ENCODE measurements around the gene PHF20. TPM values are rescaled to one million over a fixed set of nuclear protein-coding genes. Genes with fewer than 3 reads are reported as not detected.

The PHF20 gene
- total and polyA plus RNA-seq, 2 of the 8 experiments (the other 6 are each of a cell fraction or from before 2014, with no cell fraction given): 25.6 to 70.1 TPM

DNA sequence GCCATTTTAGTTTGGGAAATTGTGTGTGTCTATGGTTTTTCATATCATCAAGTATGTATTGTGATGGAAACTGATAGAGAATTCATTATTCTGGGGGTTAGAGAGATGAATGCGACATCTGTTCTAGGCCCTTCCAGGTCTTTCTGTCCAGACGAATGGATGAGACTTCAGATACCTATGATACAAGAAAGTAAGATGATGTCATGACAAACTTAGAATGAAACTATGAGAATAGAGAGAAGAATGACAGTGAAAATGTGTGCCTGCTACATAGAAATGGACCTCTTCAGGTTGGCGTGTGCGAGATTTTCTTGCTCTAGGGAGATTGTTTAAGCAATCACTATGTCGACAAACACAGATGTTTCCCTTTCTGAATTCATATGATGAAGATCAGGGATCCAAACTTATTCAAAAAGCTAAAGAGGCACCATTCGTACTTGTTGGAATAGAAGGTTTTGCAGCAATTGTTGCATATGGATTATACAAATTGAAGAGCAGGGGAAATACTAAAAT is 106.4 kb downstream of the PHF20 start:
- CTCF ChIA-PET (ENCODE audit: partially characterized antibody): interaction anchor here (0.9 kb wide), 1 partner anchor 75 kb away, joined by 3 read pairs; no protein-coding TSS in a partner anchor
- no peak overlapping the region for H2BK5ac ChIP-seq (ENCODE audit: low read depth, low read length)
- 95% methylated on average over 6 of the region's 6 CpGs; no CpG with 5 or more reads in 1 of the 2 experiments for WGBS, 2 experiments (ENCODE audit: extremely low coverage in 1 of 2, insufficient coverage in 1 of 2, insufficient read length in 1 of 2, insufficient replicate concordance in 2 of 2, low coverage in 1 of 2, low lambda C conversion rate in 2 of 2, missing lambda C conversion rate in 1 of 2)

More for the DNA sequence above, 106.4 kb downstream of the PHF20 start:
- Histone ChIP-seq H3K23me2 (ENCODE audit: low read depth, low read length) (no peaks in the 10 kb centered on the region), H3K9ac (replicated peaks in 1 of 4; ENCODE audit: extremely low read depth in 1 of 4, low read depth in 3 of 4, low read length in 3 of 4) (no peak overlapping the region), H3K79me2 (ENCODE audit: control insufficient read depth in 1 of 2, insufficient read depth in 2 of 2, low read length in 2 of 2) (no peaks in the 10 kb centered on the region), H3K4me2 (ENCODE audit: insufficient read depth in 1 of 2, low read depth in 2 of 2, low read length in 2 of 2) (no peak overlapping the region), H4K8ac (ENCODE audit: extremely low read depth, insufficient read depth, low read length) (no peak overlapping the region), H2BK120ac (replicated peaks; ENCODE audit: low read depth, low read length) (no peak overlapping the region), H4K20me1 (replicated peaks in 1 of 2; ENCODE audit: control insufficient read depth in 1 of 2, insufficient read depth in 2 of 2, low read length in 2 of 2) (no peaks in the 10 kb centered on the region), H3K4me3 (ENCODE audit: extremely low read depth in 1 of 4, insufficient read depth in 2 of 4, low read depth in 3 of 4, low read length in 4 of 4) (no peak overlapping the region), H2BK15ac (ENCODE audit: low read length) (no peak overlapping the region), H3K18ac (ENCODE audit: extremely low read depth, low read length) (no peak overlapping the region), H2BK12ac (ENCODE audit: low read depth, low read length) (no peak overlapping the region), H2AK5ac (ENCODE audit: low read depth, low read length) (no peak overlapping the region), H3K56ac (replicated peaks; ENCODE audit: insufficient read length, low read depth, low read length) (no peak overlapping the region), H2AFZ (ENCODE audit: low read length) (no peak overlapping the region), H4K91ac (replicated peaks; ENCODE audit: insufficient read length, low read length) (no peak overlapping the region), H3K79me1 (ENCODE audit: low read depth, low read length) (no peaks in the 10 kb centered on the region), H3K27ac (ENCODE audit: low read depth, low read length) (no peak overlapping the region), H3K14ac (ENCODE audit: insufficient read length) (no peak overlapping the region), H3K23ac (ENCODE audit: insufficient read length) (no peak overlapping the region), H2BK20ac (ENCODE audit: low read length) (no peak overlapping the region), H3K9me3 (ENCODE audit: insufficient read depth in 2 of 2, low read depth in 1 of 2, low read length in 1 of 2) (no peaks in the 10 kb centered on the region), H3K4ac (replicated peaks; ENCODE audit: insufficient read length, low read depth, low read length) (no peak overlapping the region), H3K27me3 (replicated peaks in 1 of 4; ENCODE audit: control insufficient read depth in 3 of 4, extremely low read depth in 1 of 4, insufficient read depth in 3 of 4, low read length in 3 of 4) (no peaks in the 10 kb centered on the region), H4K5ac (ENCODE audit: insufficient read length, low read depth, low read length) (no peak overlapping the region), H3K4me1 (replicated peaks in 1 of 4; ENCODE audit: control insufficient read depth in 3 of 4, insufficient read depth in 4 of 4, low read length in 3 of 4) (no peaks in the 10 kb centered on the region), H3K36me3 (ENCODE audit: control insufficient read depth in 2 of 4, insufficient read depth in 4 of 4, low read length in 3 of 4) (no peaks in the 10 kb centered on the region)
- no peak for DNase-seq (ENCODE audit: low read depth in 1 of 2, low spot score in 2 of 2)
- POLR2A ChIA-PET (ENCODE audit: partially characterized antibody): interaction anchor here (0.7 to 12.5 kb wide), 3 partner anchors 139 to 173 kb away, joined by 3 to 139 read pairs (median 4); partner anchors contain the start of gene RBM39
- TF ChIP-seq SP2 (IDR thresholded peaks at IDR 0.05; ENCODE audit: low read length): no peak
- TF ChIP-seq, protein P1, sequence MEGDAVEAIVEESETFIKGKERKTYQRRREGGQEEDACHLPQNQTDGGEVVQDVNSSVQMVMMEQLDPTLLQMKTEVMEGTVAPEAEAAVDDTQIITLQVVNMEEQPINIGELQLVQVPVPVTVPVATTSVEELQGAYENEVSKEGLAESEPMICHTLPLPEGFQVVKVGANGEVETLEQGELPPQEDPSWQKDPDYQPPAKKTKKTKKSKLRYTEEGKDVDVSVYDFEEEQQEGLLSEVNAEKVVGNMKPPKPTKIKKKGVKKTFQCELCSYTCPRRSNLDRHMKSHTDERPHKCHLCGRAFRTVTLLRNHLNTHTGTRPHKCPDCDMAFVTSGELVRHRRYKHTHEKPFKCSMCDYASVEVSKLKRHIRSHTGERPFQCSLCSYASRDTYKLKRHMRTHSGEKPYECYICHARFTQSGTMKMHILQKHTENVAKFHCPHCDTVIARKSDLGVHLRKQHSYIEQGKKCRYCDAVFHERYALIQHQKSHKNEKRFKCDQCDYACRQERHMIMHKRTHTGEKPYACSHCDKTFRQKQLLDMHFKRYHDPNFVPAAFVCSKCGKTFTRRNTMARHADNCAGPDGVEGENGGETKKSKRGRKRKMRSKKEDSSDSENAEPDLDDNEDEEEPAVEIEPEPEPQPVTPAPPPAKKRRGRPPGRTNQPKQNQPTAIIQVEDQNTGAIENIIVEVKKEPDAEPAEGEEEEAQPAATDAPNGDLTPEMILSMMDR (IDR thresholded peaks at IDR 0.05; ENCODE audit: control extremely low read depth in 1 of 3, insufficient read depth in 1 of 3, low read depth in 1 of 3, low read length in 3 of 3): no peak
- TF ChIP-seq CHD2 (IDR thresholded peaks at IDR 0.05; ENCODE audit: low read length): no peak
- TF ChIP-seq, protein P2, sequence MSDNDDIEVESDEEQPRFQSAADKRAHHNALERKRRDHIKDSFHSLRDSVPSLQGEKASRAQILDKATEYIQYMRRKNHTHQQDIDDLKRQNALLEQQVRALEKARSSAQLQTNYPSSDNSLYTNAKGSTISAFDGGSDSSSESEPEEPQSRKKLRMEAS (IDR thresholded peaks at IDR 0.05): no peak
- TF ChIP-seq, protein P3, sequence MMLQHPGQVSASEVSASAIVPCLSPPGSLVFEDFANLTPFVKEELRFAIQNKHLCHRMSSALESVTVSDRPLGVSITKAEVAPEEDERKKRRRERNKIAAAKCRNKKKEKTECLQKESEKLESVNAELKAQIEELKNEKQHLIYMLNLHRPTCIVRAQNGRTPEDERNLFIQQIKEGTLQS (IDR thresholded peaks at IDR 0.05; ENCODE audit: insufficient read depth, low read depth, low read length): no peak
- TF ChIP-seq GTF2F1 (IDR thresholded peaks at IDR 0.05; ENCODE audit: borderline replicate concordance, low read depth, low read length): no peak
- no peak for TF ChIP-seq SIRT6 (IDR thresholded peaks at IDR 0.05; ENCODE audit: low read length)
- TF ChIP-seq RFX5 (IDR thresholded peaks at IDR 0.05; ENCODE audit: borderline replicate concordance, low read depth, low read length): no peak
- no peak for TF ChIP-seq MAFK (IDR thresholded peaks at IDR 0.05; ENCODE audit: low read depth, low read length)
- TF ChIP-seq NANOG (IDR thresholded peaks at IDR 0.05; ENCODE audit: insufficient read depth, low read depth, low read length, poor library complexity, severe bottlenecking): no peak
- no peak for FAIRE-seq
